Uterus (tissue), 4 donors: Measurements from ENCODE around the gene DOCK6. TPM values are rescaled to one million over a fixed set of nuclear protein-coding genes. Genes with fewer than 3 reads are reported as not detected.

ENCODE experiments used
- DNase-seq, 2 donors: peaks; one replicate each; pipeline ENCODE4 v3.0.0-alpha.2; 2019 to 2020
- H3K27ac ChIP-seq, 2 donors: fragments of 200-600 bp; sonication (generic); 1 replicate in 1 of 2; 2 replicates in 1 of 2; pipeline ENCODE4 v1.5.1; 2016 to 2018
- H3K27me3 ChIP-seq, 2 donors: fragments of 200-600 bp; sonication (generic); one replicate each; pipeline ENCODE4 v1.5.1; 2018 to 2019; ENCODE audit warnings: control low read depth in 1 of 2
- H3K36me3 ChIP-seq, 2 donors: fragments of 200-600 bp; sonication (generic); one replicate each; pipeline ENCODE4 v1.5.1; 2019; ENCODE audit warnings: control low read depth in 1 of 2
- H3K4me1 ChIP-seq, 2 donors: fragments of 200-600 bp; sonication (generic); one replicate each; pipeline ENCODE4 v1.5.1; 2018 to 2019; ENCODE audit warnings: control low read depth in 1 of 2
- H3K4me3 ChIP-seq, 2 donors: fragments of 200-600 bp; sonication (generic); 1 replicate in 1 of 2; 2 replicates in 1 of 2; pipeline ENCODE4 v1.5.1; 2018 to 2019; ENCODE audit warnings: mild to moderate bottlenecking in 1 of 2
- H3K9me3 ChIP-seq, 2 donors: fragments of 200-600 bp; sonication (generic); one replicate each; pipeline ENCODE4 v1.5.1; 2019; ENCODE audit warnings: control low read depth in 1 of 2
- POLR2A ChIP-seq, 2 donors: fragments of 450-650 bp; IDR thresholded peaks; one replicate each; pipeline ENCODE4 v1.6.1; 2016; ENCODE audit warnings: antibody characterized with exemption in 2 of 2, mild to moderate bottlenecking in 1 of 2, moderate library complexity in 1 of 2
- intact Hi-C: fragments of 100-400 bp; cut with DNase I; formaldehyde crosslinking; loops from one replicate; pipeline ENCODE4 v1.15.1; 2023; ENCODE audit warnings: low total_unique reads
- total RNA-seq, 4 donors: library from RNA; depleted of rRNA in 3 of 4; stranded (reverse); fragments of >200 nt in 3 of 4; gene quantifications; one replicate each; pipeline versions ENCODE4 v1.1.0 to v1.2.4, GENCODE V29; 2014 to 2023
- TF ChIP-seq, protein P1 (sequence below), 4 experiments: fragments of 200-600 bp in 2 of 4; fragments of 450-650 bp in 2 of 4; sonication (generic) in 2 of 4; IDR thresholded peaks; one replicate each; pipeline ENCODE4 v1.5.1; 2016 to 2019; ENCODE audit warnings: antibody characterized with exemption in 4 of 4, mild to moderate bottlenecking in 2 of 4, moderate library complexity in 1 of 4
- donor health status: DM: yes; HTN: yes; CAD: no.

DOCK6 gene
- total RNA-seq, 4 donors from 2014 or later: 13.5 to 89.4 (median 38.6) TPM

GRCh38 chr19:11274533-11275086, 12.3 kb upstream of the DOCK6 start:
- Histone ChIP-seq H3K36me3 (no peaks in the 10 kb centered on the region), H3K27ac (no peak overlapping the region), H3K27me3 (no peaks in the 10 kb centered on the region), H3K4me1 (no peaks in the 10 kb centered on the region), H3K9me3 (no peaks in the 10 kb centered on the region), H3K4me3 (no peak overlapping the region)
- no peak for DNase-seq
- TF ChIP-seq, protein P1, sequence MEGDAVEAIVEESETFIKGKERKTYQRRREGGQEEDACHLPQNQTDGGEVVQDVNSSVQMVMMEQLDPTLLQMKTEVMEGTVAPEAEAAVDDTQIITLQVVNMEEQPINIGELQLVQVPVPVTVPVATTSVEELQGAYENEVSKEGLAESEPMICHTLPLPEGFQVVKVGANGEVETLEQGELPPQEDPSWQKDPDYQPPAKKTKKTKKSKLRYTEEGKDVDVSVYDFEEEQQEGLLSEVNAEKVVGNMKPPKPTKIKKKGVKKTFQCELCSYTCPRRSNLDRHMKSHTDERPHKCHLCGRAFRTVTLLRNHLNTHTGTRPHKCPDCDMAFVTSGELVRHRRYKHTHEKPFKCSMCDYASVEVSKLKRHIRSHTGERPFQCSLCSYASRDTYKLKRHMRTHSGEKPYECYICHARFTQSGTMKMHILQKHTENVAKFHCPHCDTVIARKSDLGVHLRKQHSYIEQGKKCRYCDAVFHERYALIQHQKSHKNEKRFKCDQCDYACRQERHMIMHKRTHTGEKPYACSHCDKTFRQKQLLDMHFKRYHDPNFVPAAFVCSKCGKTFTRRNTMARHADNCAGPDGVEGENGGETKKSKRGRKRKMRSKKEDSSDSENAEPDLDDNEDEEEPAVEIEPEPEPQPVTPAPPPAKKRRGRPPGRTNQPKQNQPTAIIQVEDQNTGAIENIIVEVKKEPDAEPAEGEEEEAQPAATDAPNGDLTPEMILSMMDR (IDR thresholded peaks at IDR 0.05): no peak
- TF ChIP-seq POLR2A (IDR thresholded peaks at IDR 0.05): no peak
- intact Hi-C loops: no loop called here

DNA sequence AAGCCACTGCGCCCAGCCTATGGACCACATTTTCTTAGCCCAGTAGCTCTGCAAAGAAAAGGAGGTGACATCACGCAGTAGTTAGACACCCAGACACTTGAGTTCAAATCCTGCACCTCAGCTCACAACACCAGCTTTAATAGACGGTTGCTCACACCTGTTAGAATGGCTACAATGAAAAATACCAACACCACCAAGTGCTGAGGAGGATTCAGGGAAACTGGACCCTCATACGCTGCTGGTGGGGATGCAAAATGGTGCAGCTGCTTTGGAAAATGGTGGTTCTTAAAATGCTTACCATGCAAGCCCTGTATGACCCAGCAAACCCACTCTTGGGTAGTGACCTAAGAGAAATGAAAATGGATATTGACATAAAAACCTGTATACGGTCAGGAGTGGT, 11.7 kb upstream of the DOCK6 start:
- Histone ChIP-seq H3K9me3 (no peaks in the 10 kb centered on the region), H3K4me1 (no peaks in the 10 kb centered on the region), H3K27me3 (no peaks in the 10 kb centered on the region), H3K27ac (no peak overlapping the region), H3K4me3 (no peak overlapping the region), H3K36me3 (no peaks in the 10 kb centered on the region)
- TF ChIP-seq POLR2A (IDR thresholded peaks at IDR 0.05): no peak
- TF ChIP-seq, protein P1 (IDR thresholded peaks at IDR 0.05): no peak
- DNase-seq: no peak
- intact Hi-C loops: no loop called here

DNA sequence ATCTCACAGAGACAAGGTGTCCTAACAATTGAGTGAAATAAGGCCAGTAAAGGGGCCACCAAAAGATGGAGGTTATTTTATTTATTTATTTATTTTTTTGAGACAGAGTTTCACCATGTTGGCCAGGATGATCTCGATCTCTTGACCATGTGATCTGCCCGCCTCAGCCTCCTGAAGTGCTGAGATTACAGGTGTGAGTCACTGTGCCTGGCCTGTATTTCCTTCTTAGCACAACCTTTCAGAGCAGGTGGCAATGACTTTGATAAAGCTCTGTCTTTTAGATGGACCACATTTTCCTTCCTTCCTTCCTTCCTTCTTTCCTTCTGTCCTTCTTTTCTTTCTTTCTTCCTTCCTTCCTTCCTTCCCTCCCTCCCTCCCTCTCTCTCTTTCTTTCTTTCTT, 11.0 kb upstream of the DOCK6 start:
- intact Hi-C loops: no loop called here
- no peak for TF ChIP-seq POLR2A (IDR thresholded peaks at IDR 0.05)
- TF ChIP-seq, protein P1 (IDR thresholded peaks at IDR 0.05): no peak
- no peak overlapping the region for H3K27ac ChIP-seq
- H3K36me3 ChIP-seq: no peaks in the 10 kb centered on the region
- no peaks in the 10 kb centered on the region for H3K9me3 ChIP-seq
- DNase-seq: no peak
- no peak overlapping the region for H3K4me3 ChIP-seq
- no peaks in the 10 kb centered on the region for H3K27me3 ChIP-seq
- H3K4me1 ChIP-seq: no peaks in the 10 kb centered on the region

DNA sequence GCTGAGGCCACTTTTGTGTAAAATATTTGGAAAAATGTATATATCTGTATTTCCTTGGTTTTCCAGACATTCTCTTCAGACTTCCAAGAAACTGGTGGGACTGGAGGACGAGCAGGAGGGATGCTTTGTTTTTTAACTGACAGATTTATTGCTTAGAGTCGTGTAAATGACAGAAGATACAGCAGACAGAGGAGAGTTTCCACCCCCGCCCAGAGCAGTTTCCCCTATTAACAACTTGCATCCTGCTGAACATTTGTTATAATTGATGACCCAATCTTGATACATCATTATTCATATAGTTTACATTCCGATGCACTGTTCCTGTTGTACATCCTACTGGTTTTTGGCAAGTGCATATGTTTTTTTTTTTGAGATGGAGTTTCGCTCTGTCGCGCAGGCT, 7.1 kb upstream of the DOCK6 start:
- intact Hi-C loops: no loop called here
- H3K27ac ChIP-seq: peak overlapping the region; percentile 57 to 77
- no peaks in the 10 kb centered on the region for H3K36me3 ChIP-seq
- no peaks in the 10 kb centered on the region for H3K4me1 ChIP-seq
- no peaks in the 10 kb centered on the region for H3K27me3 ChIP-seq
- H3K9me3 ChIP-seq: no peaks in the 10 kb centered on the region
- no peak for DNase-seq
- H3K4me3 ChIP-seq: no peak overlapping the region
- TF ChIP-seq POLR2A (IDR thresholded peaks at IDR 0.05): no peak
- TF ChIP-seq, protein P1 (IDR thresholded peaks at IDR 0.05): no peak

- Histone ChIP-seq H3K36me3 (no peaks in the 10 kb centered on the region), H3K9me3 (no peaks in the 10 kb centered on the region), H3K27ac (peak overlapping the region; percentile 57 to 77), H3K27me3 (no peaks in the 10 kb centered on the region), H3K4me1 (no peaks in the 10 kb centered on the region), H3K4me3 (no peak overlapping the region)
- intact Hi-C loops: no loop called here
- DNase-seq: peak; percentile 64 to 85
- no peak for TF ChIP-seq POLR2A (IDR thresholded peaks at IDR 0.05)
- TF ChIP-seq, protein P1 (IDR thresholded peaks at IDR 0.05): no peak
Measured at GRCh38 chr19:11268783-11269267, 6.5 kb upstream of the DOCK6 start.
